Retinal pigment epithelial cell (primary cell): ENCODE results near the gene ADGRL3.

Experiments used
- DNase-seq: peaks from one replicate; pipeline ENCODE4 v3.0.0-alpha.2; 2010; ENCODE audit warnings: low read depth
- H3K4me3 ChIP-seq: 2 replicates; pipeline ENCODE4 v1.5.1; 2011; ENCODE audit warnings: mild to moderate bottlenecking, low read length, control low read depth, moderate library complexity
- TF ChIP-seq, protein P1 (sequence below): conservative IDR thresholded peaks from 2 replicates; pipeline ENCODE4 v1.5.1; 2011; ENCODE audit warnings: low read depth, low read length, control low read depth, inconsistent platforms

Gene ADGRL3

DNA sequence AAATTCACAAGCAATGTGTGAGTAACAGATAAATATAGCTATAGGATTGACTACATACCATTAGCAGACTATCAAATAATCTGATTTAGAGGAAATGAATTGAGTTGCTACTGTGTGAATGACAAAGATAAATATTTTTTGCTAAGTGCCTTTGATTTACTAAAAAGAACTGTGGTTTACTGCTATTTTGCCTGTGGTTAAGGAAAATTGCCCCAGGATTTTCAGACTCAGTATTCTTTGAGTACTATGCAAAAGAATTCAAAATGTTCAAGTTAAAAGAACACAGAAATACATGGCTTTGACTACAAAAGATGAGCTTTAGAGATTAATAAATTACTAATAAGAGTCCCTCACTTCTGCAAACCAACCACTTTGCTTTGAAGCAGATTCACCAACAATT lies 853.8 kb downstream of the ADGRL3 start:
- H3K4me3 ChIP-seq: no peak overlapping the region
- no peak for DNase-seq
- TF ChIP-seq, protein P1, sequence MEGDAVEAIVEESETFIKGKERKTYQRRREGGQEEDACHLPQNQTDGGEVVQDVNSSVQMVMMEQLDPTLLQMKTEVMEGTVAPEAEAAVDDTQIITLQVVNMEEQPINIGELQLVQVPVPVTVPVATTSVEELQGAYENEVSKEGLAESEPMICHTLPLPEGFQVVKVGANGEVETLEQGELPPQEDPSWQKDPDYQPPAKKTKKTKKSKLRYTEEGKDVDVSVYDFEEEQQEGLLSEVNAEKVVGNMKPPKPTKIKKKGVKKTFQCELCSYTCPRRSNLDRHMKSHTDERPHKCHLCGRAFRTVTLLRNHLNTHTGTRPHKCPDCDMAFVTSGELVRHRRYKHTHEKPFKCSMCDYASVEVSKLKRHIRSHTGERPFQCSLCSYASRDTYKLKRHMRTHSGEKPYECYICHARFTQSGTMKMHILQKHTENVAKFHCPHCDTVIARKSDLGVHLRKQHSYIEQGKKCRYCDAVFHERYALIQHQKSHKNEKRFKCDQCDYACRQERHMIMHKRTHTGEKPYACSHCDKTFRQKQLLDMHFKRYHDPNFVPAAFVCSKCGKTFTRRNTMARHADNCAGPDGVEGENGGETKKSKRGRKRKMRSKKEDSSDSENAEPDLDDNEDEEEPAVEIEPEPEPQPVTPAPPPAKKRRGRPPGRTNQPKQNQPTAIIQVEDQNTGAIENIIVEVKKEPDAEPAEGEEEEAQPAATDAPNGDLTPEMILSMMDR: no peak

DNA sequence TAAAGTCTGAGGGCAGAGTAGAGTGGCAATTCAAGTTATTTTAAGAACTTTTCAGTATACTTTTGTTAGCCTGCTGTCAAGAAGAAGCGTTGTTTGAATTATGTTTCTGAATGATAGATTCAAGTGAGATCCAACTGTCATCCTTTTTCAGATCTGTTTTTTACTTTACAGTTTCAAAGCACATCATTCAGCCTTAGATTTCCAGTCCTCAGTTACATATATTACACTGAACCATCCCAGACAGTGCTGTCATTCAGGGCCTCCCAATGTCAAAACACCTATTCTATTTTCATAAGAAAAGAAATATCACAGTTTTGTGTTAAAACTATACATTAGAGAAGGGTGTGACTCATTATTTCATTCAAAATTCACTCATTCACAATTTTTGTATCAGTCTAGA lies 856.9 kb downstream of the ADGRL3 start:
- TF ChIP-seq, protein P1: no peak
- DNase-seq: no peak
- H3K4me3 ChIP-seq: no peak overlapping the region

DNA sequence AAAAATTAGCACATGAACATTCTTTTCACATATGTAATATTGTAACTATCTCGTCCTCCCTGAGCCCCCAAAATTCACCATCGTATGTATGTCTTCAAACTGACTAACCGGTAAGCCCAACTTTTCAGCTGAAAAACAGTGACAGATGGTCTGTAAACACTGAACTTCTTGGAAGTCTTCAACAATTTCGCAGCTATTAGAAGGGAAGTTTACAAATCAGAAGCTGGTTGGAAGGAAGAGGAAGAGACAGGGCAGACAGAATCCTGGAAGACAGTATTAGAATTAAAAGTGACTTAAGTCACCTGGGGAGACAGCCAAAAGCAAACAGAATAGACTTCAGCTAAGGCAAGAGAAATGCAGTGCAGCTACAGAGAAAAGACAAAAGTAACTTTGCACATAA lies 858.4 kb downstream of the ADGRL3 start:
- no peak for DNase-seq
- TF ChIP-seq, protein P1: no peak
- H3K4me3 ChIP-seq: no peak overlapping the region

DNA sequence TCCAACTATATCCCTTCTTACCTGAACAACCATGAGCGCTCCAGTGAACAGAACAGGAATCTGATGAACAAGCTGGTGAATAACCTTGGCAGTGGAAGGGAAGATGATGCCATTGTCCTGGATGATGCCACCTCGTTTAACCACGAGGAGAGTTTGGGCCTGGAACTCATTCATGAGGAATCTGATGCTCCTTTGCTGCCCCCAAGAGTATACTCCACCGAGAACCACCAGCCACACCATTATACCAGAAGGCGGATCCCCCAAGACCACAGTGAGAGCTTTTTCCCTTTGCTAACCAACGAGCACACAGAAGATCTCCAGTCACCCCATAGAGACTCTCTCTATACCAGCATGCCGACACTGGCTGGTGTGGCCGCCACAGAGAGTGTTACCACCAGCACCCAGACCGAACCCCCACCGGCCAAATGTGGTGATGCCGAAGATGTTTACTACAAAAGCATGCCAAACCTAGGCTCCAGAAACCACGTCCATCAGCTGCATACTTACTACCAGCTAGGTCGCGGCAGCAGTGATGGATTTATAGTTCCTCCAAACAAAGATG lies 870.2 kb downstream of the ADGRL3 start:
- no peak for DNase-seq
- no peak overlapping the region for H3K4me3 ChIP-seq
- TF ChIP-seq, protein P1: no peak

DNA sequence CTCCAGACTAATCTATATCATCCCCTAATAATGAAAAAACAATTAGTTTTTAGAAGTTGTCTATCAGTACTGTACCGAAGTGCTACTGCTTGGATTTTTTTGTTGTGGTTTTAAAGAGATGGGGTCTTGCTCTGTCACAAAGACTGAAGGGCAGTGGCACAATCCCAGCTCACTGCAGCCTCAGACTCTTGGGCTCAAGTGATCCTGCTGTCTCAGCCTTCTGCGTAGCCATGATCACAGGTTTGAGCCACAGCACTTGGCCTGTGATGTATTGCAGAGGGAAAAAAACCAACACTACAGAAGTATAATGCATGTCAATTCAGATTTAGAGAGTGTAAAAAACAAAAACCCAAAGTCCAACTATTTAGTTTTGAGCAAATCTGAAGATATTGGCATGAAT lies 875.0 kb downstream of the ADGRL3 start:
- no peak for DNase-seq
- H3K4me3 ChIP-seq: no peak overlapping the region
- TF ChIP-seq, protein P1: no peak

DNA sequence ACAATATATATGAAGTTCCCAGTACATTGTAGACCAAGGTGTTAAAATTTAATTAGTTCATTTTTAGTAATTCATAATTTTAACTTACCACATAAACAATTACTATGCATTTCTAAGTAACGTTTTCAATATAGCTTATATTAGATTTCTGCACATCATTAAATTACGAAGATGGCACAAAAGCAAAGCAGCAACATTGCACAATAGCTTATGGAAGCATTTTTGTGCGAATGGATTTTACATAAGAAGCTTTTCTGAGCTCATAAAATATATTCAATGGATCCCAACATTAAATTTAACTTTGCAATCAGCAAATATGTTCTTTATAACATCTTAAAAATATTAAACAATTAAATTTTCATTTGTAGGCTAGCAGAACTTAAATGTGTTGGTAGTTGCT lies 875.4 kb downstream of the ADGRL3 start:
- DNase-seq: no peak
- TF ChIP-seq, protein P1: no peak
- no peak overlapping the region for H3K4me3 ChIP-seq

DNA sequence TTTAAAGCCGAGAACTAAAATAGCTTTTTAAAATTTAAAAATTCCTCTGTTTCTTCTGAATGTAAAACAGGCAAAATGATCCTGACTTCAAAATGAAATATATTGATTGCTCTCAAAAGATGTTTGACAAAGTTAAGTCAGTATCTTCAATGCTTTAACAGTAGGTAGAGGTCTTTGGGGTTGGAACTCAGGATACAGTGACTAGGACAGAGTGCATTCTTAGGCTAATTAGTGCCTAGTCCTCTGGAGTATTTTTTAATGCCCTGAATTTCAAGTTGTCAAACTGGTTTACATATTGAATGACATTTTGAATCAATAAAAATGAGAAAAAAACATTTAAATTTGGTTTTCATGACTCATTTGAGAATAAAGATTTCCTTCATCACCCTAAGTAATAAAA lies 877.3 kb downstream of the ADGRL3 start:
- DNase-seq: no peak
- no peak overlapping the region for H3K4me3 ChIP-seq
- TF ChIP-seq, protein P1: no peak
